Stimulated activated naive CD8-positive, alpha-beta T cell treated with anti-CD3 and anti-CD28 coated beads, Interleukin-15, amount 100 ng/mL, for 72 hours (primary cell): ENCODE results near the gene SBK2.
"Not testable (repeated sequence)": the region's sequence is repeated elsewhere in the genome, so short reads cannot be mapped to it uniquely, and the experiment has no call there.

Source experiments
- ATAC-seq: fragments of 150-1000 bp; cut with Tn5 transposase; 2 replicates; pipeline ENCODE4 v1.10.0; 2021; ENCODE audit warnings: mild to moderate bottlenecking, moderate library complexity
- DNase-seq, 2 donors: peaks; one replicate each; pipeline ENCODE4 v3.0.0; 2021 to 2022
- H3K27ac Mint-ChIP-seq, 2 donors: one replicate each; pipeline ENCODE4 v1.8.0; 2022; ENCODE audit warnings: mild to moderate bottlenecking in 2 of 2, mixed read lengths in 2 of 2, moderate library complexity in 2 of 2
- H3K27me3 Mint-ChIP-seq: one replicate; pipeline ENCODE4 v1.8.0; 2022; ENCODE audit warnings: mixed read lengths
- H3K4me1 Mint-ChIP-seq: one replicate; pipeline ENCODE4 v1.8.0; 2022; ENCODE audit warnings: mild to moderate bottlenecking, mixed read lengths
- H3K4me3 Mint-ChIP-seq, 2 donors: one replicate each; pipeline ENCODE4 v1.8.0; 2022; ENCODE audit warnings: mild to moderate bottlenecking in 2 of 2, mixed read lengths in 2 of 2, moderate library complexity in 1 of 2
- H3K9me3 Mint-ChIP-seq, 2 donors: one replicate each; pipeline ENCODE4 v1.8.0; 2022; ENCODE audit warnings: mixed read lengths in 2 of 2

SBK2 gene

GRCh38 chr19:55536951-55537740 is at the start of gene SBK2:
Gene SBK2, minus strand, starts transcription at chr19:55537133. Its CDS starts 839 bp downstream, at chr19:55536294.
- H3K27me3 Mint-ChIP-seq: no peaks in the 10 kb centered on the region

GRCh38 chr19:55585658-55586339 is 48.9 kb upstream of the SBK2 start:
- no peaks in the 10 kb centered on the region for H3K27me3 Mint-ChIP-seq
- peak; percentile 51 for ATAC-seq
- peak in 1 of 2 donors; percentile 48 for DNase-seq
- H3K4me1 Mint-ChIP-seq: peaks cover 46% of the 10 kb centered on the region
- H3K27ac Mint-ChIP-seq: peak overlapping the region; percentile 42 to 46
- H3K4me3 Mint-ChIP-seq: peak overlapping the region; percentile 81 to 85
- H3K9me3 Mint-ChIP-seq: no peaks in the 10 kb centered on the region

More at GRCh38 chr19:55536951-55537740, at the start of gene SBK2:
- ATAC-seq (no peak), DNase-seq (no peak)
- no peaks in the 10 kb centered on the region for H3K9me3 Mint-ChIP-seq
- H3K4me1 Mint-ChIP-seq: no peaks in the 10 kb centered on the region
- H3K4me3 Mint-ChIP-seq: no peak within 1 kb of the TSS
- H3K27ac Mint-ChIP-seq: peak within 1 kb of the TSS in 1 of 2 donors; percentile 48

- DNase-seq (no peak), ATAC-seq (no peak)
- H3K27me3 Mint-ChIP-seq: no peaks in the 10 kb centered on the region
- H3K4me3 Mint-ChIP-seq: peak overlapping the region in 1 of 2 donors; percentile 81
- no peaks in the 10 kb centered on the region for H3K9me3 Mint-ChIP-seq
- peaks cover 49% of the 10 kb centered on the region for H3K4me1 Mint-ChIP-seq
- no peak overlapping the region for H3K27ac Mint-ChIP-seq
These were observed 47.9 kb upstream of the SBK2 start for GRCh38 chr19:55584871-55585270.

GRCh38 chr19:55583897-55584296 is 47.0 kb upstream of the SBK2 start:
- not testable (repeated sequence) for ATAC-seq, H3K27me3 Mint-ChIP-seq, DNase-seq, H3K27ac Mint-ChIP-seq, H3K4me3 Mint-ChIP-seq, H3K9me3 Mint-ChIP-seq
- H3K4me1 Mint-ChIP-seq: peaks cover 54% of the 10 kb centered on the region

GRCh38 chr19:55582284-55582683 is 45.4 kb upstream of the SBK2 start:
- H3K27me3 Mint-ChIP-seq, H3K9me3 Mint-ChIP-seq, ATAC-seq, H3K27ac Mint-ChIP-seq, H3K4me3 Mint-ChIP-seq, DNase-seq: not testable (repeated sequence)
- H3K4me1 Mint-ChIP-seq: peaks cover 51% of the 10 kb centered on the region

GRCh38 chr19:55581823-55582223 is 44.9 kb upstream of the SBK2 start:
- no peaks in the 10 kb centered on the region for H3K9me3 Mint-ChIP-seq
- H3K4me3 Mint-ChIP-seq: no peak overlapping the region
- ATAC-seq: no peak
- H3K27me3 Mint-ChIP-seq: no peaks in the 10 kb centered on the region
- peaks cover 46% of the 10 kb centered on the region for H3K4me1 Mint-ChIP-seq
- no peak overlapping the region for H3K27ac Mint-ChIP-seq
- no peak for DNase-seq

- H3K4me3 Mint-ChIP-seq: peak overlapping the region; percentile 80 to 93
- H3K27me3 Mint-ChIP-seq: no peaks in the 10 kb centered on the region
- H3K9me3 Mint-ChIP-seq: no peaks in the 10 kb centered on the region
- H3K27ac Mint-ChIP-seq: peak overlapping the region; percentile 62 to 77
- peaks cover 41% of the 10 kb centered on the region for H3K4me1 Mint-ChIP-seq
- DNase-seq: no peak
- peak; percentile 49 for ATAC-seq
These were observed 44.4 kb upstream of the SBK2 start for GRCh38 chr19:55581145-55581822.

GRCh38 chr19:55580628-55581144 is 43.8 kb upstream of the SBK2 start, which contains the start of gene ZNF579:
Gene ZNF579, minus strand, starts transcription at chr19:55580848. Its CDS starts 1,209 bp downstream, at chr19:55579639.
- peak; percentile 73 to 83 for DNase-seq
- Mint-ChIP-seq H3K4me3 (peak within 1 kb of the TSS; percentile 80 to 93), H3K9me3 (no peaks in the 10 kb centered on the region), H3K27ac (peak within 1 kb of the TSS; percentile 77 to 93), H3K27me3 (no peaks in the 10 kb centered on the region), H3K4me1 (peaks cover 35% of the 10 kb centered on the region)
- ATAC-seq: peak; percentile 74

GRCh38 chr19:55579766-55580621 is 43.1 kb upstream of the SBK2 start:
- DNase-seq (no peak), ATAC-seq (peak; percentile 13)
- H3K27me3 Mint-ChIP-seq: no peaks in the 10 kb centered on the region
- peak overlapping the region; percentile 21 to 93 for H3K27ac Mint-ChIP-seq
- peak overlapping the region; percentile 80 to 93 for H3K4me3 Mint-ChIP-seq
- no peaks in the 10 kb centered on the region for H3K9me3 Mint-ChIP-seq
- H3K4me1 Mint-ChIP-seq: peaks cover 28% of the 10 kb centered on the region

GRCh38 chr19:55578761-55579747 is 42.1 kb upstream of the SBK2 start:
- DNase-seq (no peak), ATAC-seq (peak; percentile 21)
- H3K9me3 Mint-ChIP-seq: no peaks in the 10 kb centered on the region
- no peaks in the 10 kb centered on the region for H3K27me3 Mint-ChIP-seq
- H3K27ac Mint-ChIP-seq: no peak overlapping the region
- H3K4me1 Mint-ChIP-seq: peaks cover 22% of the 10 kb centered on the region
- H3K4me3 Mint-ChIP-seq: peak overlapping the region; percentile 80 to 93

GRCh38 chr19:55578031-55578760 is 41.3 kb upstream of the SBK2 start:
- H3K9me3 Mint-ChIP-seq: no peaks in the 10 kb centered on the region
- peaks cover 22% of the 10 kb centered on the region for H3K4me1 Mint-ChIP-seq
- no peak overlapping the region for H3K27ac Mint-ChIP-seq

GRCh38 chr19:55576746-55577145 is 39.8 kb upstream of the SBK2 start:
- Mint-ChIP-seq H3K27me3 (no peaks in the 10 kb centered on the region), H3K27ac (no peak overlapping the region)

More at GRCh38 chr19:55578031-55578760, 41.3 kb upstream of the SBK2 start:
- Mint-ChIP-seq H3K27me3 (no peaks in the 10 kb centered on the region), H3K4me3 (no peak overlapping the region)
- DNase-seq (no peak), ATAC-seq (peak; percentile 24)

GRCh38 chr19:55573929-55574328 is 37.0 kb upstream of the SBK2 start:
- H3K27me3 Mint-ChIP-seq, H3K27ac Mint-ChIP-seq, H3K4me3 Mint-ChIP-seq, H3K9me3 Mint-ChIP-seq, ATAC-seq, H3K4me1 Mint-ChIP-seq, DNase-seq: not testable (repeated sequence)

More at GRCh38 chr19:55576746-55577145, 39.8 kb upstream of the SBK2 start:
- Mint-ChIP-seq H3K4me1 (peaks cover 16% of the 10 kb centered on the region), H3K9me3 (no peaks in the 10 kb centered on the region), H3K4me3 (no peak overlapping the region)
- DNase-seq: no peak
- no peak for ATAC-seq
